DOHH2 (cell line): ENCODE data around the gene EPHB1.

Experiments
- H3F3A ChIP-seq: fragments of 200-600 bp; sonication (generic), shearing (Covaris generic); 2 replicates; pipeline ENCODE4 v1.6.0; 2016; ENCODE audit warnings: antibody characterized with exemption, mild to moderate bottlenecking; ENCODE audit not compliant: control insufficient read depth, insufficient read depth
- H3K27ac ChIP-seq: fragments of 200-600 bp; sonication (generic); 2 replicates; pipeline ENCODE4 v1.5.1; 2014; ENCODE audit warnings: low read depth, mild to moderate bottlenecking, low read length, moderate library complexity
- H3K27me3 ChIP-seq: fragments of 200-600 bp; sonication (generic); 2 replicates; pipeline ENCODE4 v1.6.1; 2014; ENCODE audit warnings: mild to moderate bottlenecking, low read length, mixed read lengths; ENCODE audit not compliant: control insufficient read depth
- H3K36me3 ChIP-seq: fragments of 200-600 bp; sonication (generic); 2 replicates; pipeline ENCODE4 v1.6.1; 2014; ENCODE audit warnings: mild to moderate bottlenecking, low read length, moderate library complexity, mixed read lengths; ENCODE audit not compliant: control insufficient read depth
- H3K4me1 ChIP-seq: fragments of 200-600 bp; sonication (generic); 2 replicates; pipeline ENCODE4 v1.6.1; 2014; ENCODE audit warnings: mild to moderate bottlenecking, low read length, mixed read lengths; ENCODE audit not compliant: control insufficient read depth
- H3K4me2 ChIP-seq: fragments of 200-600 bp; sonication (generic); 2 replicates; pipeline ENCODE4 v1.6.0; 2014; ENCODE audit warnings: mild to moderate bottlenecking, low read length, moderate library complexity
- H3K4me3 ChIP-seq: fragments of 200-600 bp; sonication (generic); 2 replicates; pipeline ENCODE4 v1.5.1; 2014; ENCODE audit warnings: mild to moderate bottlenecking, low read length, mixed read lengths
- H3K79me2 ChIP-seq: fragments of 200-600 bp; sonication (generic); 2 replicates; pipeline ENCODE4 v1.6.1; 2014; ENCODE audit warnings: mild to moderate bottlenecking, low read length, mixed read lengths; ENCODE audit not compliant: control insufficient read depth
- H3K9me2 ChIP-seq: fragments of 200-600 bp; sonication (generic); replicated peaks from 2 replicates; pipeline ENCODE4 v1.6.1; 2014; ENCODE audit warnings: mild to moderate bottlenecking, low read length, mixed read lengths; ENCODE audit not compliant: control insufficient read depth
- H3K9me3 ChIP-seq: fragments of 200-600 bp; sonication (generic); 2 replicates; pipeline ENCODE4 v1.6.1; 2014; ENCODE audit warnings: antibody characterized with exemption, low read length, mixed read lengths; ENCODE audit not compliant: control insufficient read depth, insufficient read depth
- H4K20me1 ChIP-seq: fragments of 200-600 bp; sonication (generic); 2 replicates; pipeline ENCODE4 v1.6.0; 2014; ENCODE audit warnings: low read depth, mild to moderate bottlenecking, antibody characterized with exemption, low read length, moderate library complexity; ENCODE audit not compliant: control insufficient read depth, insufficient read depth
- CTCF ChIP-seq: fragments of 200-600 bp; sonication (generic); IDR thresholded peaks from one replicate; pipeline ENCODE4 v1.5.1; 2014; ENCODE audit warnings: antibody characterized with exemption, mild to moderate bottlenecking, low read depth, low read length; ENCODE audit not compliant: poor library complexity, severe bottlenecking
- EZH2phosphoT487 ChIP-seq: fragments of 200-600 bp; sonication (generic); IDR thresholded peaks from 2 replicates; pipeline ENCODE4 v1.6.1; 2017; ENCODE audit warnings: borderline replicate concordance, mild to moderate bottlenecking, antibody characterized with exemption, low read length, moderate library complexity, mixed read lengths

The EPHB1 gene

DNA sequence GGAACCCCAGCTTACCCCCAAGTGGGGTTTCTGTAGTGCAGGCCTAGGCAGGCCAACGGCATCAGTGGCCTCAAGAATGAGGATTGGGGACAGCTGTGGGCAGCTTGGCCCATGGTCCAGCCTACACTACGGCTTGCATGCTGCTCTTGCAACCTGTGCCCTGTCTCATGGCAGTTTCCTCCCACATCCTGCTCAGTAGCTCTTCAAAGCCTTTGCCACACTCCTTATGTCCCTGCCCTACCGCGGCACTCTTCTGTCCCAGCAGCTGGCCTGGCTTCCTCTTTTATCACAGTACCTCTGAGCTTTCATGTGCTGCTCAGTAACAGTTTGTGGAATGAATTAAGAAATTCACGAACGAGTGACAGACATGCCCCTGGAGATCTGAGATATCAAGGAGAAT, 431.0 kb downstream of the EPHB1 start:
- no peak overlapping the region for H3K27ac ChIP-seq

DNA sequence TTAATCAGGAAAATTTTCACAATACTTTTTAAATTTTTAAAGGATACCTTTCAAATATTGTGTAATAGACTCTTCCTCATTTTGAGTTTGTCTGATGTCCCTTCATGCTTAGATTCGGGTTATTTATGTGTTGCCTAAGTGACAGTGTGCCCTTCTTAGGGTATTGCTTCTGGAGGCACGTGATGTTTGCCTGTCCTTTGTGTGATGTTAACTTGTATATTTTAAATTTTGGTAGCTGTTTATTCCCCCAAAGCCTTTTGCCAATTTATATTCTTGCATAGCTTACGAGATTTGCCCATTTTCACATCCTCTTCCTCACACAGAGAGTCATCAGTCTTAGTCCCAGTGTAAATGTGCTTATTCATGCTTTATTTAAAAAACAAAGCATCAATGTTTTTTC, 433.1 kb downstream of the EPHB1 start:
- no peak overlapping the region for H3K4me3 ChIP-seq
- no peaks in the 10 kb centered on the region for H4K20me1 ChIP-seq
- no peak overlapping the region for H3K4me2 ChIP-seq
- H3F3A ChIP-seq, result no peaks in the 10 kb centered on the region
- H3K9me3 ChIP-seq, result no peaks in the 10 kb centered on the region
- no peaks in the 10 kb centered on the region for H3K4me1 ChIP-seq
- no peak overlapping the region for H3K27ac ChIP-seq
- no peaks in the 10 kb centered on the region for H3K27me3 ChIP-seq
- H3K36me3 ChIP-seq, result no peaks in the 10 kb centered on the region
- no peaks in the 10 kb centered on the region for H3K9me2 ChIP-seq
- no peak for TF ChIP-seq EZH2phosphoT487
- TF ChIP-seq CTCF, result no peak
- H3K79me2 ChIP-seq, result no peaks in the 10 kb centered on the region

More for the DNA sequence above, 431.0 kb downstream of the EPHB1 start:
- H3K9me2 ChIP-seq, result no peaks in the 10 kb centered on the region
- no peaks in the 10 kb centered on the region for H3F3A ChIP-seq
- no peak for TF ChIP-seq CTCF
- TF ChIP-seq EZH2phosphoT487, result no peak
- H3K9me3 ChIP-seq, result no peaks in the 10 kb centered on the region
- no peaks in the 10 kb centered on the region for H3K36me3 ChIP-seq
- no peaks in the 10 kb centered on the region for H4K20me1 ChIP-seq
- H3K79me2 ChIP-seq, result no peaks in the 10 kb centered on the region
- no peaks in the 10 kb centered on the region for H3K4me1 ChIP-seq
- H3K4me3 ChIP-seq, result no peak overlapping the region
- H3K4me2 ChIP-seq, result no peak overlapping the region
- no peaks in the 10 kb centered on the region for H3K27me3 ChIP-seq

DNA sequence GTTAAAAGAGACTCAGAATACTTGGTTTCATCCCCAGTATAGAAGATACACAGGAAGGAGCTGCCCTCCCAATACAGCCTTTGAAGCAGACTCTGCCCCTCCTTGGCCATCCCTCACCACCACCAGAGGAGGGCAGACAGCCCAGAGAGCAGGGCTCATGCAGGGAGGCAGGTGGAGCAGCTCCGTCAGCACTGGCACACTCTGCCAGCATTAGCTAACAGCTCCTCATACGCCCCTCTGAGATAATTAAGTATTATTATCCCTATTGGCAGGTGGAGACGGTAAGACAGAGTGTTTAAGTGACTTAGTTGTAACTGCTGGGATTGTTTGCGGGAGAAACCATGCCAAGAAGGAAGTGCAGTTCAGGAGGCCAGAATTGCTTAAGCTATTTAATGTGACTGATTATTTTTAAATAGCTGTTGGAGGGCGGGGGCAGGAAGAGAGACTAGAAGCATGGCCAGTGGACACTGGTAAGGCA, 434.0 kb downstream of the EPHB1 start:
- H3F3A ChIP-seq, result no peaks in the 10 kb centered on the region
- H3K4me3 ChIP-seq, result no peak overlapping the region
- no peaks in the 10 kb centered on the region for H3K9me2 ChIP-seq
- H3K79me2 ChIP-seq, result no peaks in the 10 kb centered on the region
- H4K20me1 ChIP-seq, result no peaks in the 10 kb centered on the region
- no peaks in the 10 kb centered on the region for H3K4me1 ChIP-seq
- no peak overlapping the region for H3K27ac ChIP-seq
- no peaks in the 10 kb centered on the region for H3K27me3 ChIP-seq
- H3K36me3 ChIP-seq, result no peaks in the 10 kb centered on the region
- H3K9me3 ChIP-seq, result no peaks in the 10 kb centered on the region
- no peak for TF ChIP-seq EZH2phosphoT487
- no peak for TF ChIP-seq CTCF
- no peak overlapping the region for H3K4me2 ChIP-seq
